ENCODE measurements around the gene CCDC197.

CCDC197 gene

DNA sequence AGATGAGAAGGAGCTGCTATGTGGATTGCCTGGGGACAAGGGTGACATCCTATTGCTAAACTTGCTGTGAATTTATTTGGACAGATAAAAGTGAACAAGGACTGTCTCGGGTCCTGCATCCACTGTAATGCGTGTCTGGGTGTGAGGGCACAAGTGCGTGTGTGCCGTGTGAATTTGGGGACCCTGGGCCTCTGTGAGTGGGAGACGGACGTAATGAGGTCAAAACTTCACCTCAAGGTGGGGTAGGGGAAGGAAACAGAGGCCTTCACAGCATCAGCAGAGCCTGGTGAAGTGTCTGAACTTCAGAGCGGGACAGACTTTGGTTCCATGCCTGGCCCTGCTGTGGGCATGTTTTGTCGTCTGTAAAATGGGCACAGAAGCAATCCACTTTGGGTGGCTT is 35.5 kb upstream of the CCDC197 start:
- DNase-seq, result no peak

GRCh38 chr14:93962701-93963601 is 34.1 kb upstream of the CCDC197 start:
- DNase-seq, result peak; percentile 84

DNA sequence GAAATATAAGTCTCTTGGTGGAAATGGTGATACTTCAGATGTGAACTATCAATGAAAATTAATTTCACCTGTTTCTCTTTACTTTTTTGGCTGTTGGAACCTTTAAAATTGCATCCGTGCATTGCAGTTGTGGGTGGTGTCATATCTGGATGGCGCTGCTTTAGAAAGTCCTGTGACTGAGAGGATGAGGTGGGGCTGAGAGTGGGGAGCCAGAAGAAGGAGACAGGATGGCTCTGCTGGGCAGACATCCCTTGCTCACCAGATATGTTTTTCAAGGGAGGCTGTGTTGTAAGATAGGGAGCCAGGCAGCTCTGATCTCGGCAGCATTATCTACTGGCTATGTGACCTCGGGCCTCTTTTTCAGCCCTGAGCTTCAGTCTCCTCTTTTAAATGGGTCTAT is 33.4 kb upstream of the CCDC197 start:
- no peak for DNase-seq

- no peak for DNase-seq
Observed at GRCh38 chr14:93964281-93964680, 32.8 kb upstream of the CCDC197 start.

DNA sequence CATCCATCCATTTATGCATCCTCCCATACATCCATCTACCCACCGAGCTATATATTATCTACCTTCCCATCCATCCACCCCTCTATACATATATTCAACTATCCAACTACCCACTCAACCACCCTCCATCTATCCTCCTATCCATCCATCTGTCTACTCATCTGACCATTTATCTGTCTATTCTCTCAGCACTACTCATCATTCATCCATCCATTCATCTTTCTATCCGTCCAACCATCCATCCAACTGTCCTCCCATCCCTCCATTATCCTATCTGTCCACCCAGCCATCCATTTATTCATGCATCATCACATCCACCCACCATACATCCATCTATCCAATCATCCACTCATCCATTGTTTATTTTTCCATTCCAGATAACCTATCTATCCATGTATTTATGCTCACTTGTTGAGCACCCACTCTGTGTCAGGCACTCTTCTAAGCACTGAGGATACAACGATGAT is 32.2 kb upstream of the CCDC197 start:
- DNase-seq, result no peak

GRCh38 chr14:93965287-93965821 is 31.7 kb upstream of the CCDC197 start:
- DNase-seq, result no peak

DNA sequence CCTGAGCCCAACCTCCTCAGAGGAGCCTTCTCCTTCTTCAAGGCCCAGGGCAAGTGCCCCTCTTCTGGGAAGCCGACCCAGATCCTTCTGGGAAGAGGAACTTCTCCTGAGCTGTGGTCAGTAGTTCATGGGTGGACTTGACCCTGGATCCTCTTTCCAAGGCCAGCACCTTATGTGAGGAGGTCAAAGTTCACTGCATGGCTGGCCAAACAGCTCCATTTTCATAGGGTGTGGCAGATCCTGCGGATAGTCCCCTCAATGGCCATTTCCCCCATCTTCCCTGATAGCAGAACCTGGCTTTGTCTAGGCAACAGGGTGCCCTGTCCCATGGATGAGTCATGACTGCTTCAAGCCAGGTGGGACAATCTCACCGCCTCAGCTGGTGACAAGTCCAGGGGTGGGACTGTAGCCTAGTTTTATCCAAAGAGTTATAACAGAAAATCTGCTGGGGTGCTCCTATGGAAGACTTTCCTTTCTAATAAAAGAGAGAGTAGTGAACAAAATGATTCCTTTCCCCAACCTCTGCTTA is 31.1 kb upstream of the CCDC197 start:
- DNase-seq, result no peak

DNA sequence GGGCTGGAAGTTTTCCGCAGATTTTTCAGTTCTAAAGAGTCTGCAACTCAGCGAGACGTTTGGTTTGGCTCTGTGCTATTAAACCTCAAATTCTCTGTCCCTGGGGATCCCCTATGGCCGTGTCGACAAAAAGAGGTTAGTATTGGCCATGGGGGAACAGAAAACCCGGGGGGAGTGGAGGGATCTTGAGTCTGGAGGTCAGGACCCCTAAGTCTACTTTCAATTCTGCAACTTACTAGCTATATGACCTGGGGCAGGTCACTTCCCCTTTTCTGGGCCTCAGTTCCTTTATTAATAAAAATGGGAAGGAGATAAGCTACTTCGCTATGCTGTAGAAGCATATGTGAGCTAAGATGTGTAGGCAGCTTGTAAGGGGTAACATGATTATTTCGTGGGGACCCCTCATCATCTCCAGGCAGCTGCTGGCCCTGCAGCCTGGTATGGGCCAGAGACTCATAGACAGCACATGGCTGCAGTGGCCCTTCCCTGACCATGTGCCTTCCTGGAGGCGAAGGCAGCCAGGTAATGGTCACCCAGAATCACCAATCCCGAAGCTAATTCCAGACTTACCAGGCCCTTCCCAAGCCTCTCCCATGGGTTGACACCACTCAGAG is 29.4 kb upstream of the CCDC197 start:
- no peak for DNase-seq

DNA sequence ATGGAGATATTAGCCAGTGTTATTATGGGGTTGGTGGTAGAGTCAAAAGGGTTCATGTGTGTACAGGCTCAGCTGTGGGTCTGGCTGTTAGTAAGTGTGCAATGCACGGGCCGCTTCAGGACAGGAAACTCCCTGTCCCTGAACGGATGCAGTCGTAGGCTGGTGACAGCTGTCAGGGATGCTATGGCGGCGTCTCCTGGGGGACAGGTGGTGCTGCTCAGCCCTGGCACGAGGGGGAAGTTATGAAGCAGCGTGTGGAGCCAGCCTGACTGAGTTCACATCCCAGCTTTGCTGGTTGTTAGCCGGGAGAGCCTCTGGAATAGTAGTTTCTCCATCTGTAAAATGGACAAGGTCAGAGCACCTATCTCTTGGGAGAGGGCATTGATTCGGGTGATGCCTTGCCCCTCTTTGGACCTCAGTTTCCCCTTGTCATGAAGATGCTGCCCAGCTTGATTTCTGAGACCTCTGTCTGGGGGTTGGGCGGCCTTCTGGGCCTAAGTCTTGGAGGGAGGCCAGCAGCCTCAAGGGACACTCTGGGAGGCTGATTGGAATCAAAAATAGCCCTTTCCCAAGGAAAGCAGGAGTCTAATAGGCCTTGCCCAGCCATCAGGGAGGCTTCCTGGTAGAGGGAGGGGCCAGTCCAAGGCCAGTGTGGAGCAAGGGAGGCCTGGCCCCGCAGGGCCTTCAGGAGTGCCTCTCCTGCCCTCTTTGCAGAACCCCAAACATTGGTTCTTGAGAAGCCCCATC is 27.8 kb upstream of the CCDC197 start:
- DNase-seq, result no peak

- peak; percentile 85 for DNase-seq
Observed at GRCh38 chr14:93970585-93970964, 26.5 kb upstream of the CCDC197 start.

GRCh38 chr14:93970965-93971634 is 26.0 kb upstream of the CCDC197 start:
- DNase-seq, result peak; percentile 88

DNA sequence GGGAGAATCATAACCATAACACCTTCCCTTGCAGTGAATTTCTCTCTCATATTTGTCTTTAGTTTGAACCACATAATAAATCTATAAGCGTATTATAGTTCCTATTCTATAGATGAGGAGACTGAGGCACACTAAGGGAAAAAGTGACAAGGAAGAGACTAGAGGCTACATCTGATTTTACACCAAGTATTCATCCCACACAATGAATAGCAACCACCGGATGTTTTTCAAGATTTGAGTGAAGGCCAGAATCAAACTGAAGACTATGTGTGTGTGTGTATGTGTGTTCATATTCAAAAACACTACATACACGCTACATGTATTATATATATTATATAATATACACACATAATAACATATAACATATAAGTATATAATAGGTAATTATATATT is 25.5 kb upstream of the CCDC197 start:
- DNase-seq, result no peak

GRCh38 chr14:93972618-93973205 is 24.4 kb upstream of the CCDC197 start:
- DNase-seq, result no peak

DNA sequence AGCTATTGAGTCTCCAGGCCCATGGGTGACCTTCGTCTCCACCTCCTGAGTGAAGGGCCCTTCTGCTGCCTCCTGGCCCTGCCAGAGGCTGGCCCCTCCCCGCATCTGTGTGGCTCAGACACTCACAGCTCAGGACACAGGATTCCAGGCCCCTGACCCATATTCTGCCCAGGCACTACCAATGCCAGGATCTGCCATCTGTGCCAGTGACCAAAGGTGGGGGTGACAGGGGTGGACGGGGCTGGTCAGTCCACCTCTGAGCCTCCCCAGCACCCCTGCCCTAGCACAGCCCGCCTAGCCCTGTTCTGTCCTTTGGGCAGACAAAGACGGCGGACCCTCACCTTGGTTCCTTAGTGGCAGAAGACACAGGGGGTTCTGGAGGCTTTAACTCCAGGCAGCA is 23.5 kb upstream of the CCDC197 start:
- no peak for DNase-seq

- DNase-seq, result no peak
Observed at GRCh38 chr14:93974299-93974698, 22.8 kb upstream of the CCDC197 start.

- no peak for DNase-seq
Observed at GRCh38 chr14:93974833-93975232, 22.3 kb upstream of the CCDC197 start.

DNA sequence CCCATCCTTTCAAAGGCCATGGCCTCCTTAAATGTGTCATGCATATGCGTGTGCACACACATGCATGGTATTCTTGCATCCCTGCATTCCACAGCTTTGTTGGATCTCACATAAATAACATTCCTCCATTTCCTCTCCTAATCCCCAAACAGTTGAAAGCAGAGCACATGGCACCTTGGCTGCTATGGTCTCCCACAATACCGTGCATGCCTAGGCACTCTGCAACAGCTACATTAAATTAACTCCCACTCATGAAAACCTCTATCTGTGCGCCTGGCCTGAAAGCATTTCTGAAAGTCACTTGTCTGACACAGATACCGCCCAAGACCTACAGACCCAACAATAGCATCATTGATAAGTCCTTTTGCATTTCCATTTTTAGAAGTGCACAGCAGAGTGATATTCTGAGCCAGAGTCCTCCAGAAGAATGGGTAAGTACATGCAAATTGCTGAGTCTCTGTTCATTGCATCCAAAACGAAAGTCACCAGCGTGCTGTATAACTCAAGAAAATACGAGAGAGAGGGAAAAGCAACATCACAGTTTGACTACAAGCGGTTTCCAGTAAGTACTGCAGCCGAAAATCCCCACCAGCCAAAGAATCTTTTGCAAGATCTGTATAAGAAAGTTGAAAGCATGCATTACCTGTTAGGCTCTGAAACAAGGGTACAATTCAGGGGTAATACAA is 21.2 kb upstream of the CCDC197 start:
- DNase-seq, result no peak

- no peak for DNase-seq
Observed at GRCh38 chr14:93976477-93977057, 20.5 kb upstream of the CCDC197 start, which contains the start of gene ASB2. TSS of gene ASB2 (minus strand) at chr14:93976570. CDS start at chr14:93964539, 12,031 bp downstream.

GRCh38 chr14:93977171-93977570 is 19.9 kb upstream of the CCDC197 start:
- DNase-seq, result no peak

DNA sequence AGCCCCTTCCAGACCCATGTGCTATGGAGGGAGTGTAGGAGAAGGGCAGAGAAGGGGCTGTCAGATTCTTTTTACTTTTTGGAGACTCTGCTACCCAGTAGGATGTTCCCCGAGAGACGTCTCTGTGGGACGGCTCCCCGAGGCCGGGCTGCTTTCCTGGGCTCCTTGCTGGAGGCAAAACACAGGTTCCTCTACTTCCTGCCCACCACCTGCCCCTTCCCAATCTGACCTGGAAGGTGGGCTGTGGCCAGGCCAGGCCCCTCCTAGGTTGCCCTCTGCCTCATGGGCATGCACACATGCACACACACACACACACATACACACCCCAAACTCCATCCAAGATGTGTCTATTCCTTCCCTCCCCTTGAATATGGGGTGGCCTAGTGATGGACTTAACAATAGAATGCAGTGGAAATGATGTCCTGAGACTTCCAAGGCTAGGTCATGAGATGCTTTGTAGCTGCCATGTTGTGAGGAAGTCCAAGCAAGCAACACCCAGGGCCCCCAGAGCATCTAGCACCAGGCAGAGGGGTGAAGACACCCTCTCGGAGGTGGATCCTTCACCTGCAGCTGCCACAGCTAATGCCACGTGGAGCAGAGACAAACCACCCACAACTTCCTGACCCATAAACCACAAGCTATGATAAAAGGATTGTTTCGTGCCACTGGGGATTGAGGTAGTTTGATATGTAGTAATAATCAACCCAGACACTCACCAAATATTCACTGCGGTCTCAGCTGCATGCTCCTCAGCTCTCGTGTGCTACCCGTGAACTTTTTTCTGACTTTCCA is 19.1 kb upstream of the CCDC197 start:
- DNase-seq, result peak; percentile 87

All from activated CD8-positive, alpha-beta memory T cell treated with anti-CD3 and anti-CD28 coated beads for 24 hours (primary cell).